Hematopoietic multipotent progenitor cell treated with erythropoietin and hydrocortisone succinate and interleukin-3 and kit ligand, for 15 days (in vitro differentiated cells): ENCODE results near the gene C11orf97.
"Not testable (repeated sequence)": the region's sequence is repeated elsewhere in the genome, so short reads cannot be mapped to it uniquely, and the experiment has no call there.

Experiments used
- DNase-seq: peaks from one replicate; pipeline ENCODE4 v3.0.0-alpha.2; 2015; ENCODE audit warnings: low spot score

Gene C11orf97

DNA sequence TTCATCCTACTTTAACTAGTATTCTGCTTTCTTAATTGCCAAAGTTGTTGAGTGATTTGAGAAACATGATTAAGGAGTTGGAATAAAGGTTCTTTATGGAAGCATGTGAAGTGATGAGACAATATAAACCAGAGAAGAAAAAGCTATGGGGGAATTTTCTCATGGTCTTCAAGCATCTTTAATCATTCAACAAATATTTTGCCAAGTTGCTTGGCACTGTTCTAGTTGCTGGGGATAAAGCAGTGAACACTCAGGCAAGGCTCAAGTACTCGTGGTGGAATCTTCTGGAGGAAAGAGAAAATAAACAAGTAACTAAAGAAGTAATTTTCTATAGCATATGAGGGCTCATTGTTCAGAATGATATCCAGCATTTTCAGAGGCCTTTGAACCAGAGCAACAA is 45.7 kb downstream of the C11orf97 start:
- DNase-seq = no peak

DNA sequence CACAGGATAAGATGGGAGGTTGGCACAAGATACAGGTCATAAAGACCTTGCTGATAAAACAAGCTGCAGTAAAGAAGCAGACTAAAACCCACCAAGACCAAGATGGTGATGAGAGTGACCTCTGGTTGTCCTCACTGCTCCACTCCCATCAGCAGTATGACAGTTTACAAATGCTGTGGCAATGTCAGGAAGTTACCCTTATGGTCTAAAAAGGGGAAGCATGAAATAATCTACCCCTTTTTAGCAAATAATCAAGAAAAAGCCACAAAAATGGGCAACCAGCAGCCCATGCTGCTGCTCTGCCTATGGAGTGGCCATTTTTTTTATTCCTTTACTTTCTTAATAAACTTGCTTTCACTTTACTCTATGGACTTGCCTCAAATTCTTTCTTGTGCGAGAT is 46.2 kb downstream of the C11orf97 start:
- no peak for DNase-seq

- no peak for DNase-seq
These were observed 46.7 kb downstream of the C11orf97 start for GRCh38 chr11:94558932-94559331.

DNA sequence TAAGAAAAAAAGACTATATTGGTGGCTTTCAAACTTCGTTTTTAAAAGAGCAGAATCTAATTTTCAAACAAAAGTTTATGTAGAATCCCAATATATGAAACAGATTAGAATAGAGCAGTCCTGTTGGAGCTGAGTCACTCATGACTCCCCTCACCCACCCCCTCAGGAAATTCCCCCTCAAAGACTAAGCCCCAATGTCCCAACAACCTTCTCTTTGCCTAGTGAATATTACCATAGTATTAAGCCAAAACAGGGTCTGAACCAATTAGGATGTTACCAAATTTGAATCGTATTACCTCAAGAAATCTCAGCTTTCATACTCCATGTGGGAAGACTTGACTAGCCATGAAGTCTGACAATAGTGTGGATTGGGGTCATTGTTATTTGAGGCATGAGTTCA is 47.1 kb downstream of the C11orf97 start:
- DNase-seq = no peak

DNA sequence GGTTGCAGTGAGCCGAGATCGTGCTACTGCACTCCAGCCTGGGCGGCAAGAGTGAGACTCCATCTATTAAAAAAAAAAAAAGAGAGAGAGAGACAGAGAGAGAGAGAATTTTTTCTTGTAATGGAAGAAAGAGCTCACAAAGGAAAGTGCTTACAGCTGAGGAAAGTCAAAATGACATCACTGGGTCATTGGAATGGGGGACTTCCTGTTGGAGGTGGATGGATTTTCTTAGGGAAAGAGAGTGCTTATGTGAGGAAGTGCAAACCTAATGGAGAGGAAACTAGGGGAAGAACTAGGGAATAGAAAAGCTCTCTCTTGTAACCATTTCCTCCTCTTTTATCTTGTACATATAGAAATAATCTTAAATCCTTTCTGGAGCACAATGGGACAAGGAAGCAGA is 48.6 kb downstream of the C11orf97 start:
- DNase-seq = no peak

- DNase-seq = no peak
These were observed 51.1 kb downstream of the C11orf97 start for GRCh38 chr11:94563176-94563847.

- DNase-seq = no peak
These were observed 51.7 kb downstream of the C11orf97 start for GRCh38 chr11:94563848-94564467.

DNA sequence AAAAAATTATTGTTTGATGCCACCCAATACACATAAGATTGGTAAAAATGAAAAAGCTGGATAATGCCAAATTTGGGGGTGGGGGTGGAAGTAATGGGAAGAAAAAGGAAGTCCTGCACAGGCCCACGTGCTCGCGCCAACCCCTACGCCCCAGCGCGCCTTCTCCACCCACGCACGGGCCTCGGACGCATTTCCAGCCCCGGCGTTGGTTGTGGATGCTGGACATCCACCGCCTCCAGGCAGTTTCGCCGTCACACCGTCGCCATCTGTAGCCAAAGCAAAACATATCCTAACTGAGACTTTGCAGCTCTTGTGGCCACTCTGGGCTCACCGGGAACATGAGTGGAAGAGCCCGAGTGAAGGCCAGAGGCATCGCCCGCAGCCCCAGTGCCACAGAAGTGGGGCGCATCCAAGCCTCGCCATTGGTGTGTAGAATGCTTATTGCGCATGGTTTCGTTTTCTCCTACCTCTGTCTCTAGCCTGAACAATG is 55.0 kb downstream of the C11orf97 start, which contains the start of gene PIWIL4:
PIWIL4 (plus strand) TSS at position 188 of the 490 bp plus-strand sequence; CDS start at position 339, 151 bp downstream.
- DNase-seq = no peak

DNA sequence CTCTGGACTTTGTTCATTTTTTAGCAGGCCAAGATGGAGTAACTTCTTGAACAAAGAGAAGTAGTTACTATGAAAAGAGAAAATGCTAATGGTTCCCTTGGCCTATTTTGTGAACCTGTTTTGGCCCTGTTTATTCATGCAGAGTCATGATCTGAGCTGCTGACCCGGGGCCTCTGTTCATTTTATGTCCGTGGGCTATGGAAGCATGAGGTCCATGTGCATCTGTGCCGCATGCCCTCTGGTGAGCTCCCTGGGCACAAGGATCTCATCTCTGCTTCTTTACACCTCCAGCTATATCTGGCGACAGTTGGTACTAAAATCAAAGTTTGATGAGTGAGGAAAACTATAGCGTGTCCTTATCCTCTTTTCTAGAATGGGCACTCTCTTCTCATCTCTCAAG is 55.9 kb downstream of the C11orf97 start:
- DNase-seq = no peak

GRCh38 chr11:94568717-94569116 is 56.5 kb downstream of the C11orf97 start:
- no peak for DNase-seq

DNA sequence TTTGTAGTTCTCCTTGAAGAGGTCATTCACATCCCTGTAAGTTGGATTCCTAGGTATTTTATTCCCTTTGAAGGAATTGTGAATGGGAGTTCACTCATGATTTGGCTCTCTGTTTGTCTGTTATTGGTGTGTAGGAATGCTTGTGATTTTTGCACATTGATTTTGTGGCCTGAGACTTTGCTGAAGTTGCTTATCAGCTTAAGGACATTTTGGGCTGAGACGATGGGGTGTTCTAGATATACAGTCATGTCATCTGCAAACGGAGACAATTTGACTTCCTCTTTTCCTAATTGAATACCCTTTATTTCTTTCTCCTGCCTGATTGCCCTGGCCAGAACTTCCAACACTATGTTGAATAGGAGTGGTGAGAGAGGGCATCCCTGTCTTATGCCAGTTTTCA is 60.7 kb downstream of the C11orf97 start:
- not testable (repeated sequence) for DNase-seq

- DNase-seq = no peak
These were observed 62.1 kb downstream of the C11orf97 start for GRCh38 chr11:94574193-94574961.

DNA sequence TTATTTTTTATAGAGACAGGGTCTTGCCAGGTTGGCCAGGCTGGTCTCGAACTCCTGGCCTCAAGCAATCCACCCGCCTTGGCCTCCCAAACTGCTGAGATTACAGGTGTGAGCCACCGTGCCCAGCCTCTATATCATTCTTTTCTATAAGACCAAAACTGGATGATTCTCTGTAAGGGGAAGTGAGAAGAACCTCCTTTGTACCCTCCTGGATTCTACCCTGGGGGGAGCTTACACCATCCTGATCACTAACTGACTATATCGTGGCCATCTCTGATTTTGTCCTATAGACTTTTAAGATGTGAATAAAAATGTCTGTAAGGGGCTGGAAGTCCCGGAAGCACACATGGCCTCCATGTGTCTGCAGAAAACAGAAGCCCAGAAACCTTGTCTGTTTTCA is 64.0 kb downstream of the C11orf97 start:
- no peak for DNase-seq

DNA sequence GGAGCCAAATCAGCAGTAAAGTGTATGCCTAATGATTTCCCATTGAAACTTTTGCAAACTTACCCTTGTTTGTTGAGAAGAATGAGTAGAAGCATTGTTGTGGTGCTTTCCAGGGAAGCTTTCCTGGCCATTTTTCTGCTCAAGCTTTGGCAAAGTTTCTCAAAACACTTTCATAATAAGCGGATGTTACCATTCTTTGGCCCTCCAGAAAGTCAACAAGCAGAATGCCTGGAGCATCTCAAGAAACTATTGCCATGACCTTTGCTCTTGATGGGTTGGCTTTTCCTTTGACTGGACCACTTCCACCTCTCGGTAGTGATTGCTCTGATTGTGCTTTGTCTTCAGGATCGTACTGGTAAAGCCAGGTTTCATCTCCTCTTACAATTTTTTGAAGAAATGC is 65.6 kb downstream of the C11orf97 start:
- DNase-seq = no peak
